Fibroblast of pulmonary artery (primary cell): ENCODE data around the gene VPS35.

ENCODE experiments used
- DNase-seq: peaks from one replicate; pipeline ENCODE4 v3.0.0-alpha.2; 2010; ENCODE audit warnings: low read depth
- H3K4me3 ChIP-seq: replicated peaks from 2 replicates; pipeline ENCODE4 v1.5.1; 2011; ENCODE audit warnings: low read depth, mild to moderate bottlenecking, control low read depth, low read length, moderate library complexity
- CTCF ChIP-seq: IDR thresholded peaks from 2 replicates; pipeline ENCODE4 v1.5.1; 2011; ENCODE audit warnings: mild to moderate bottlenecking, control low read depth, low read length, inconsistent platforms; ENCODE audit errors: missing control alignments

VPS35 gene

GRCh38 chr16:46688654-46689364 lies at the start of gene VPS35:
TSS of gene VPS35 (minus strand) at chr16:46689178. CDS start at chr16:46689133, 45 bp downstream.
- peak; percentile 16 for TF ChIP-seq CTCF
- H3K4me3 ChIP-seq, result peak within 1 kb of the TSS; percentile 91
- DNase-seq, result peak; percentile 99

DNA sequence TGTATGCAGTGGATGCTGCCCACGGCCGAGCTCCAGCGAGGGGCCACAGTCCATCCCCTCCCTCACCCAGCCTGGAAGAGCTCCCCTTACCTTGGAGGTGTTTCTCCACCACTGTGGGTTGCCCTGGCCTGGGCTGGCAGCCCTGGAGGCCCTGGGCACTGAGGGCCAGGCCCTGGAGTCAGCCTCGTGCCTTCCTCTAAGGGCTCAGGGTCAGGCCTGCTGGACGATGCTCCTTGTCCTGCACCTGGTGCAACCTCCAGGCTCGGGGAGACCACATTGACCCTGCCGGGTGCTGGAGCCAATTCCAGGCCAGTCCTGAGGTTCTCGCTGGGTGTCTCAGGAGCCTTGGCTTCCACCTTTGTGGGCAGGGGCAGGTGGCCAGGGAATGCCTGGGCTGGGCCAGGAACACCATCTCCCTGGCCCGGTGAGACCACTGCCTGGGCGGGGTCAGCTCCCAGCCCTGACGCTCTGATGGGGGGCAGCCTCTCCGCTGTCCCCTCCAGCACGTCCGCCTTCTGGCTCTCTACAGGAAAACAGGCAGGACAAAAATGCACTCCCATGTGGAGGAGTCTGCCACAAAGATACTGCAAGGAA lies 48.7 kb upstream of the VPS35 start:
- TF ChIP-seq CTCF, result no peak
- H3K4me3 ChIP-seq, result no peak overlapping the region
- no peak for DNase-seq

DNA sequence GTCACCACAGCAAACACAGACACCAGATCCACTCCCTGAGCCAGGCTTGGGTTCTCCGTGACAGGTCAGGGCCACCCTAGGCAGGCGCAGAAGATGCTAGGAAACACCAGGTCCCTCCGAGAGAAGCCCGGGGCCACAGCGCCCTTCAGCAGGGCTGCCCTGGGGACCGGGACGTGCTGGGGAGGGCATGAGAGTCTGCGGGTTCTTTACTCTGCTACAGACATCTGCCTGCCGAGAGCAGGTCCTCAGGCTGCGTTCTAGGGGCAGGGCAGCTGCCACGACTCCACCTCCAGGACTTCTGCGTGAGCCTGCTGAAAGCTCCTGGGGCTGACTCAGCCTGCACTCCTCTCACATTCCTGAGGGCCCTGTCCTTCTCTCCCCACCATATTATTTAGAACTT lies 47.7 kb upstream of the VPS35 start:
- DNase-seq, result peak; percentile 28
- TF ChIP-seq CTCF, result no peak

GRCh38 chr16:46733319-46733830 lies 44.4 kb upstream of the VPS35 start:
- no peak for TF ChIP-seq CTCF
- DNase-seq, result no peak
- H3K4me3 ChIP-seq, result no peak overlapping the region

More for the DNA sequence above, 47.7 kb upstream of the VPS35 start:
- no peak overlapping the region for H3K4me3 ChIP-seq

DNA sequence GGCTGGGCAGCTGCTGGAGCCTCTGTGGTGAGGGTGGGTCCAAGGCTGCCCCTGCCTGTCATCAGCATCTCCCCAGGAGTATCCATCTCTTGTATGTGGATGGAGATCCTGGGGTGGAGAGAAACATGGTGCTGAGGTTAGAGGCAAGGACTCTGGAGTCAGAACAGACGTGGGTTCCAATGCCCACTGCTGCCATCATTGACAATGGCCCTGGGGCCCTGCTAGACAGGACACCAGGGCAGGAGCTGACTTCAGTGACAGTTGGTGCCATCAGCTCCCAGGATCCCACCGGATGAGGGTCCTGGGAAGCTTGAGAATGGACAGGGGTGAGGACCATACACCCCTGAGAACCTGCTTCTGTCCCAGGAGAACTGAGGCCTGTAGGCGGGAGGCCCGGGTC lies 43.6 kb upstream of the VPS35 start:
- no peak for TF ChIP-seq CTCF
- DNase-seq, result no peak
- H3K4me3 ChIP-seq, result no peak overlapping the region

DNA sequence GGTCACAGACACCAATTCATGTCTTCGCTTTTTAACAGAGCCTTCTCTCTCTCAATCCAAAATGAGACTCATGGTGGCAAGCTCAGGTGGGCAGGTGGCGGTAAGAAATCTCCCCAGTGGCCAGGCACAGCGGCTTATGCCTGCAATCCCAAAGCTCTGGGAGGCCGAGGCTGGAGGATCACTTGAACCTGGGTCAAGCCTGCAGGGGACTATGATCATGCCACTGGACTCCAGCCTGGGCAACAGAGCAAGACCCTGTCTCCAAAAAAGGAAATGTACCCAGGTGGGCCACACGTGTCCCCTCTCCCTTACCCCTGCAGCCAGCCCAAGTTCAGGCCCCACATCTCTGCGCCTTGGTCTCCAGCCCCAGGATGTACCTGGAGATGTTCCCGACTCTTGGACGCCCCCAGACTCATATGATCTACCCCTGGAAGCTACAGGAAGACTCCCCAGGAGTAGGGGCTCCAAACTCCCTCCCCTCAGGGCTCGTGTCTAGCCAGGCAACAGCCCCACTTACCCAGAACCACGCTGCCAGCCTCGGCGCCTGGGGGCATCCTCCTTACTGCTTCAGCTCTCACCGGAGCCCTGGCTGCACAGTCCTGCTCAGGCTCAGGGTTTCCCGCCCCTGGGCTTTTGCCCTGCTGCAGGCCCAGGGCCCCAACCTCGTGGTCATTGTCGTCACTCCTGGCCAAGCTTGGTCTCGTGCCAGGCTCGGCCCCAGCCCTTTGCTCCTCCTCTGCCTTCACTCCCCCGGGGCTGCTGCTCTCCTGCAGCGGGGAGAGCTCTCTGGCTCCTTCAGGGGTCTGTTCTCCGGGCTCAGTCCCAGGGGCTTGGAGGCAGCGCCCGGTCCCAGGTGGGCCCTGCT lies 42.9 kb upstream of the VPS35 start:
- no peak for TF ChIP-seq CTCF
- no peak overlapping the region for H3K4me3 ChIP-seq
- peak; percentile 65 for DNase-seq
